IMR-90 (cell line): Measurements from ENCODE around the gene PCBP3. TPM values are rescaled to one million over a fixed set of nuclear protein-coding genes. Genes with fewer than 3 reads are reported as not detected.

ENCODE experiments used
- ATAC-seq: fragments of 200-7000 bp; cut with Tn5 transposase; 2 replicates; pipeline ENCODE4 v1.9.1; 2020; ENCODE audit warnings: low read depth, mild to moderate bottlenecking, moderate library complexity
- BruUV-seq: library from RNA; stranded (reverse); fragments of 400-500 nt; replicated peaks from 2 replicates; lab custom pipeline; 2021; lab: Mats Ljungman, UMichigan
- CTCF ChIA-PET: fragments of 300-600 bp; formaldehyde crosslinking; extraction: SDS; loops from one replicate; lab custom pipeline; 2021; ENCODE audit warnings: antibody characterized with exemption; lab: Yijun Ruan, JAX
- POLR2A ChIA-PET: fragments of 300-600 bp; sonication (Branson Sonifier 250); formaldehyde crosslinking; loops from one replicate; lab custom pipeline; 2022; ENCODE audit warnings: antibody characterized with exemption; ENCODE audit not compliant: unreplicated experiment; lab: Charles Lee
- DNase-seq: peaks from one replicate; pipeline ENCODE4 v3.0.0; 2013
- H2AFZ ChIP-seq: replicated peaks from 2 replicates; pipeline ENCODE3; 2013; ENCODE audit warnings: low read length, mild to moderate bottlenecking; ENCODE audit not compliant: poor library complexity
- H2AK5ac ChIP-seq: 2 replicates; pipeline ENCODE4 v1.6.1; 2013; ENCODE audit warnings: low read depth, low read length, inconsistent platforms
- H2AK9ac ChIP-seq: replicated peaks from 2 replicates; pipeline ENCODE3; 2013; ENCODE audit warnings: mild to moderate bottlenecking, low read depth, low read length, moderate library complexity; ENCODE audit not compliant: poor library complexity
- H2BK120ac ChIP-seq: 2 replicates; pipeline ENCODE4 v1.6.1; 2013; ENCODE audit warnings: low read depth, low read length, inconsistent platforms
- H2BK15ac ChIP-seq: 3 replicates; pipeline ENCODE4 v1.6.1; 2013; ENCODE audit warnings: low read depth, low read length, inconsistent platforms
- H2BK20ac ChIP-seq: 2 replicates; pipeline ENCODE4 v1.6.1; 2013; ENCODE audit warnings: low read depth, mild to moderate bottlenecking, inconsistent platforms, low read length, moderate library complexity
- H2BK5ac ChIP-seq: 2 replicates; pipeline ENCODE4 v1.6.1; 2013; ENCODE audit warnings: mild to moderate bottlenecking, low read depth, low read length, inconsistent platforms; ENCODE audit not compliant: poor library complexity, severe bottlenecking
- H3K14ac ChIP-seq: replicated peaks from 2 replicates; pipeline ENCODE4 v1.6.1; 2013; ENCODE audit warnings: low read depth, low read length, inconsistent platforms
- H3K18ac ChIP-seq: 2 replicates; pipeline ENCODE4 v1.6.1; 2013; ENCODE audit warnings: low read depth, low read length, control low read depth
- H3K23ac ChIP-seq: 2 replicates; pipeline ENCODE4 v1.6.1; 2013; ENCODE audit warnings: low read depth, low read length, inconsistent platforms
- H3K27ac ChIP-seq: 2 replicates; pipeline ENCODE4 v1.5.1; 2013; ENCODE audit warnings: mild to moderate bottlenecking, control low read depth, low read length; ENCODE audit not compliant: insufficient read depth
- H3K27me3 ChIP-seq: 2 replicates; pipeline ENCODE4 v1.6.1; 2013; ENCODE audit warnings: low read length; ENCODE audit not compliant: control insufficient read depth, insufficient read depth
- H3K36me3 ChIP-seq: 2 replicates; pipeline ENCODE4 v1.6.1; 2013; ENCODE audit warnings: low read length, mixed read lengths; ENCODE audit not compliant: control insufficient read depth, insufficient read depth
- H3K4ac ChIP-seq: 2 replicates; pipeline ENCODE4 v1.6.1; 2013; ENCODE audit warnings: low read depth, low read length, inconsistent platforms
- H3K4me1 ChIP-seq: 2 replicates; pipeline ENCODE4 v1.6.1; 2013; ENCODE audit warnings: low read length, mixed read lengths; ENCODE audit not compliant: control insufficient read depth, insufficient read depth
- H3K4me2 ChIP-seq: 2 replicates; pipeline ENCODE4 v1.6.1; 2013; ENCODE audit warnings: low read depth, mild to moderate bottlenecking, control low read depth, low read length, moderate library complexity
- H3K4me3 ChIP-seq: 2 replicates; pipeline ENCODE4 v1.5.1; 2013; ENCODE audit warnings: low read depth, mild to moderate bottlenecking, control low read depth, low read length, moderate library complexity; ENCODE audit not compliant: insufficient read depth
- H3K56ac ChIP-seq: 2 replicates; pipeline ENCODE4 v1.6.1; 2013; ENCODE audit warnings: low read length, inconsistent platforms; ENCODE audit not compliant: insufficient read depth; ENCODE audit errors: extremely low read depth
- H3K79me1 ChIP-seq, 2 experiments: 2 replicates each; pipeline ENCODE4 v1.6.1; 2013; ENCODE audit warnings: low read length in 2 of 2, inconsistent platforms in 1 of 2, low read depth in 1 of 2
- H3K9ac ChIP-seq: 2 replicates; pipeline ENCODE4 v1.6.1; 2013; ENCODE audit warnings: low read depth, low read length, control low read depth
- H3K9me1 ChIP-seq: 2 replicates; pipeline ENCODE4 v1.6.1; 2013; ENCODE audit warnings: low read length, inconsistent platforms; ENCODE audit not compliant: insufficient read depth
- H3K9me3 ChIP-seq: 2 replicates; pipeline ENCODE4 v1.6.1; 2013; ENCODE audit warnings: low read length; ENCODE audit not compliant: control insufficient read depth, insufficient read depth
- H4K20me1 ChIP-seq: 2 replicates; pipeline ENCODE4 v1.6.1; 2013; ENCODE audit warnings: low read length, inconsistent platforms; ENCODE audit not compliant: insufficient read depth
- H4K5ac ChIP-seq: 2 replicates; pipeline ENCODE4 v1.6.1; 2013; ENCODE audit warnings: mild to moderate bottlenecking, low read depth, low read length, control low read depth
- H4K8ac ChIP-seq, 2 experiments: 2 replicates each; pipeline ENCODE4 v1.6.1; 2013; ENCODE audit warnings: low read depth in 2 of 2, low read length in 2 of 2, control low read depth in 1 of 2, inconsistent platforms in 1 of 2
- H4K91ac ChIP-seq: 2 replicates; pipeline ENCODE4 v1.6.1; 2013; ENCODE audit warnings: low read depth, low read length, inconsistent platforms; ENCODE audit not compliant: insufficient read depth
- BHLHE40 ChIP-seq: fragments of 150-350 bp; IDR thresholded peaks from 2 replicates; pipeline ENCODE4 v1.6.1; 2016; ENCODE audit warnings: mild to moderate bottlenecking, low read depth, low read length
- CEBPB ChIP-seq: IDR thresholded peaks from 2 replicates; pipeline ENCODE4 v1.6.1; 2012; ENCODE audit warnings: low read depth, low read length, improper control_type of control experiment
- CHD1 ChIP-seq: IDR thresholded peaks from 2 replicates; pipeline ENCODE4 v1.6.1; 2012; ENCODE audit warnings: low read depth, low read length, improper control_type of control experiment
- FOS ChIP-seq: fragments of 150-350 bp; IDR thresholded peaks from 2 replicates; pipeline ENCODE4 v1.6.1; 2016; ENCODE audit warnings: low read depth, low read length
- MAFK ChIP-seq: IDR thresholded peaks from 2 replicates; pipeline ENCODE4 v1.6.1; 2012; ENCODE audit warnings: low read depth, low read length, improper control_type of control experiment
- MAZ ChIP-seq: IDR thresholded peaks from 2 replicates; pipeline ENCODE4 v1.6.1; 2012; ENCODE audit warnings: low read depth, mild to moderate bottlenecking, low read length, improper control_type of control experiment, moderate library complexity, borderline replicate concordance
- MXI1 ChIP-seq: IDR thresholded peaks from 2 replicates; pipeline ENCODE4 v1.6.1; 2012; ENCODE audit warnings: low read depth, mild to moderate bottlenecking, low read length, moderate library complexity, borderline replicate concordance
- NFE2L2 ChIP-seq: fragments of 150-350 bp; IDR thresholded peaks from 2 replicates; pipeline ENCODE4 v1.6.1; 2016; ENCODE audit warnings: low read depth, mild to moderate bottlenecking, low read length
- POLR2A ChIP-seq: IDR thresholded peaks from 2 replicates; pipeline ENCODE4 v1.6.1; 2012; ENCODE audit warnings: mild to moderate bottlenecking, low read depth, low read length
- RAD21 ChIP-seq: IDR thresholded peaks from 2 replicates; pipeline ENCODE4 v1.6.1; 2012; ENCODE audit warnings: low read length, improper control_type of control experiment
- RCOR1 ChIP-seq: IDR thresholded peaks from 2 replicates; pipeline ENCODE4 v1.6.1; 2012; ENCODE audit warnings: mild to moderate bottlenecking, low read length, improper control_type of control experiment; ENCODE audit not compliant: insufficient replicate concordance
- RFX5 ChIP-seq: IDR thresholded peaks from 2 replicates; pipeline ENCODE4 v1.8.0; 2012; ENCODE audit warnings: low read depth, mild to moderate bottlenecking, low read length, moderate library complexity
- SMC3 ChIP-seq: fragments of 150-350 bp; IDR thresholded peaks from 2 replicates; pipeline ENCODE4 v1.6.1; 2016; ENCODE audit warnings: low read depth, mild to moderate bottlenecking, antibody characterized with exemption, low read length, moderate library complexity
- WGBS, 2 experiments: methylation state at CpG; one replicate each; pipeline versions ENCODE4 v1.1.5 to v1.1.7; 2013; ENCODE audit warnings: missing lambda C conversion rate in 2 of 2; ENCODE audit not compliant: insufficient read length in 1 of 2; ENCODE audit errors: extremely low coverage in 2 of 2; 5-methylcytosine and 5-hydroxymethylcytosine counted together
- dilution Hi-C: fragments of 300-500 bp; cut with HindIII; formaldehyde crosslinking; loops from one replicate; pipeline ENCODE4 v1.14.3; 2018; ENCODE audit warnings: low sequenced_read_pairs; ENCODE audit not compliant: unreplicated experiment
- in situ Hi-C: fragments of 300-500 bp; cut with MboI; formaldehyde crosslinking; loops from 3 replicates; pipeline ENCODE4 v1.14.3; 2019; ENCODE audit warnings: low sequenced_read_pairs, inconsistent platforms, mixed read lengths
- intact Hi-C: fragments of 100-400 bp; cut with micrococcal nuclease; formaldehyde crosslinking; loops from 2 replicates; pipeline ENCODE4 v1.10.0; 2022
- polyA plus RNA-seq, 3 experiments: library from polyadenylated mRNA; depleted of rRNA; stranded (reverse); fragments of >200 nt; gene quantifications; 2 replicates each; pipeline ENCODE4 v1.2.3, GENCODE V29; 2012; ENCODE audit warnings: low replicate concordance in 1 of 3
- total RNA-seq: library from RNA; depleted of rRNA; stranded (reverse); fragments of >200 nt; gene quantifications from 2 replicates; pipeline ENCODE4 v1.2.3, GENCODE V29; 2012
- TF ChIP-seq, protein P1 (sequence below): fragments of 150-350 bp; IDR thresholded peaks from 2 replicates; pipeline ENCODE4 v1.6.1; 2017; ENCODE audit warnings: mild to moderate bottlenecking, antibody characterized with exemption, low read length, low read depth
- TF ChIP-seq, protein P2 (sequence below): fragments of 150-350 bp; IDR thresholded peaks from 2 replicates; pipeline ENCODE4 v1.6.1; 2016; ENCODE audit warnings: low read depth, mild to moderate bottlenecking, low read length, moderate library complexity, borderline replicate concordance
- TF ChIP-seq, protein P3 (sequence below): conservative IDR thresholded peaks from 2 replicates; pipeline ENCODE4 v1.5.1; 2012; ENCODE audit warnings: mild to moderate bottlenecking, low read depth, low read length, improper control_type of control experiment

The PCBP3 gene
- total and polyA plus RNA-seq, 2 of the 4 experiments (the other 2 are of a cell fraction) = 2.9 to 3.9 TPM

DNA sequence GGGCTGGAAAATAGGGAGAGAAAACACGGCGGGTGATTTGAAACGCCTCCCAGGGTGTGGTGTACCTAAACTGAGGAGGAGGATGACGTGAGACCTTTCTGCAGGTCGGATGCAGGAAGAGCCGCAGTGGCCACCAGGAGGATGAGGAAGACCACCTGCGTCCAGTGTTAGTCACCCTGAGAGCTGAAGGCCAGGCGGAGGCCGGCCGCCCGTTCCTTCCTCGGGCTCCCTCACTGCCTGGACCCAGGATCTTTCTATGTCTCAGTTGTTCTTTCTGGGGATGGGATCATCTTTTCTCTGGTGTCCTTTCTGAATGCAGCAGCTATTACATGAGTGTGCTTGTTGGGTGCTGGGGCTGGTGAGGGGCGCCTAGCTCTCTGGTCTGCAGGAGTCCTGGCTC, 263.3 kb downstream of the PCBP3 start:
- no peak for DNase-seq
- Histone ChIP-seq H2BK15ac (no peak overlapping the region), H2AK9ac (no peak overlapping the region), H3K18ac (no peak overlapping the region), H3K36me3 (peaks cover 4% of the 10 kb centered on the region; the same call in 1 of the 2 replicates), H3K27ac (no peak overlapping the region), H2AK5ac (no peak overlapping the region), H3K56ac (no peak overlapping the region), H2BK120ac (no peak overlapping the region), H2BK20ac (no peak overlapping the region), H3K9me3 (no peaks in the 10 kb centered on the region), H3K23ac (no peak overlapping the region), H3K14ac (no peak overlapping the region), H4K5ac (no peak overlapping the region), H3K4me2 (no peak overlapping the region), H3K9me1 (no peaks in the 10 kb centered on the region), H3K27me3 (peaks cover 2% of the 10 kb centered on the region; the same call in 1 of the 2 replicates), H3K4me3 (no peak overlapping the region), H3K4me1 (no peaks in the 10 kb centered on the region), H4K8ac (no peak overlapping the region), H3K79me1 (no peaks in the 10 kb centered on the region), H3K4ac (no peak overlapping the region), H3K9ac (no peak overlapping the region), H2BK5ac (no peak overlapping the region), H4K20me1 (no peaks in the 10 kb centered on the region), H2AFZ (no peak overlapping the region), H4K91ac (no peak overlapping the region)
- in situ Hi-C loops = no loop called here
- no peak for ATAC-seq
- TF ChIP-seq CEBPB = no peak
- no peak for TF ChIP-seq FOS
- TF ChIP-seq BHLHE40 = no peak
- TF ChIP-seq POLR2A = no peak
- no peak for TF ChIP-seq MAFK
- TF ChIP-seq RFX5 = no peak
- no peak for TF ChIP-seq MXI1
- TF ChIP-seq CHD1 = no peak
- no peak for TF ChIP-seq RAD21
- no peak for TF ChIP-seq RCOR1
- no peak for TF ChIP-seq MAZ
- TF ChIP-seq NFE2L2 = no peak
- TF ChIP-seq, protein P1, sequence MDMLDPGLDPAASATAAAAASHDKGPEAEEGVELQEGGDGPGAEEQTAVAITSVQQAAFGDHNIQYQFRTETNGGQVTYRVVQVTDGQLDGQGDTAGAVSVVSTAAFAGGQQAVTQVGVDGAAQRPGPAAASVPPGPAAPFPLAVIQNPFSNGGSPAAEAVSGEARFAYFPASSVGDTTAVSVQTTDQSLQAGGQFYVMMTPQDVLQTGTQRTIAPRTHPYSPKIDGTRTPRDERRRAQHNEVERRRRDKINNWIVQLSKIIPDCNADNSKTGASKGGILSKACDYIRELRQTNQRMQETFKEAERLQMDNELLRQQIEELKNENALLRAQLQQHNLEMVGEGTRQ = no peak
- TF ChIP-seq, protein P2, sequence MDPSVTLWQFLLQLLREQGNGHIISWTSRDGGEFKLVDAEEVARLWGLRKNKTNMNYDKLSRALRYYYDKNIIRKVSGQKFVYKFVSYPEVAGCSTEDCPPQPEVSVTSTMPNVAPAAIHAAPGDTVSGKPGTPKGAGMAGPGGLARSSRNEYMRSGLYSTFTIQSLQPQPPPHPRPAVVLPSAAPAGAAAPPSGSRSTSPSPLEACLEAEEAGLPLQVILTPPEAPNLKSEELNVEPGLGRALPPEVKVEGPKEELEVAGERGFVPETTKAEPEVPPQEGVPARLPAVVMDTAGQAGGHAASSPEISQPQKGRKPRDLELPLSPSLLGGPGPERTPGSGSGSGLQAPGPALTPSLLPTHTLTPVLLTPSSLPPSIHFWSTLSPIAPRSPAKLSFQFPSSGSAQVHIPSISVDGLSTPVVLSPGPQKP = no peak
- no peak for TF ChIP-seq SMC3
- TF ChIP-seq, protein P3, sequence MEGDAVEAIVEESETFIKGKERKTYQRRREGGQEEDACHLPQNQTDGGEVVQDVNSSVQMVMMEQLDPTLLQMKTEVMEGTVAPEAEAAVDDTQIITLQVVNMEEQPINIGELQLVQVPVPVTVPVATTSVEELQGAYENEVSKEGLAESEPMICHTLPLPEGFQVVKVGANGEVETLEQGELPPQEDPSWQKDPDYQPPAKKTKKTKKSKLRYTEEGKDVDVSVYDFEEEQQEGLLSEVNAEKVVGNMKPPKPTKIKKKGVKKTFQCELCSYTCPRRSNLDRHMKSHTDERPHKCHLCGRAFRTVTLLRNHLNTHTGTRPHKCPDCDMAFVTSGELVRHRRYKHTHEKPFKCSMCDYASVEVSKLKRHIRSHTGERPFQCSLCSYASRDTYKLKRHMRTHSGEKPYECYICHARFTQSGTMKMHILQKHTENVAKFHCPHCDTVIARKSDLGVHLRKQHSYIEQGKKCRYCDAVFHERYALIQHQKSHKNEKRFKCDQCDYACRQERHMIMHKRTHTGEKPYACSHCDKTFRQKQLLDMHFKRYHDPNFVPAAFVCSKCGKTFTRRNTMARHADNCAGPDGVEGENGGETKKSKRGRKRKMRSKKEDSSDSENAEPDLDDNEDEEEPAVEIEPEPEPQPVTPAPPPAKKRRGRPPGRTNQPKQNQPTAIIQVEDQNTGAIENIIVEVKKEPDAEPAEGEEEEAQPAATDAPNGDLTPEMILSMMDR = no peak
- WGBS, 2 experiments = 100% methylated on average over 8 of the region's 13 CpGs; no CpG with 5 or more reads in 1 of the 2 experiments
- ChIA-PET CTCF (interaction anchor here (0.6 kb wide), 1 partner anchor 44 kb away, joined by 3 read pairs; no protein-coding TSS in a partner anchor), POLR2A (no interaction called here)
- intact Hi-C loops = no loop called here
- dilution Hi-C loops = no loop called here
- no TSS peak for BruUV-seq
